B cell (primary cell): ENCODE measurements around the gene AAK1. TPM values are rescaled to one million over a fixed set of nuclear protein-coding genes. Genes with fewer than 3 reads are reported as not detected.

Source experiments
- ATAC-seq: fragments of 200-7000 bp; cut with Tn5 transposase; one replicate; pipeline ENCODE4 v1.10.0; 2021; ENCODE audit warnings: low read depth, mild to moderate bottlenecking, moderate number of reproducible peaks, moderate library complexity
- CTCF ChIA-PET: fragments of 350-600 bp; sonication (Branson Sonifier 250); formaldehyde crosslinking; loops from one replicate; lab custom pipeline; 2021; ENCODE audit warnings: antibody characterized with exemption, inconsistent platforms; lab: Charles Lee
- POLR2A ChIA-PET: fragments of 350-600 bp; sonication (Branson Sonifier 250); formaldehyde crosslinking; loops from one replicate; lab custom pipeline; 2021; ENCODE audit warnings: antibody characterized with exemption; lab: Charles Lee
- DNase-seq: peaks from one replicate; pipeline ENCODE4 v3.0.0; 2013
- H2AFZ ChIP-seq: 2 replicates; pipeline ENCODE4 v1.6.1; 2012; ENCODE audit warnings: mild to moderate bottlenecking, low read depth, low read length; ENCODE audit not compliant: insufficient read depth, poor library complexity, severe bottlenecking
- H3K27ac ChIP-seq, 2 donors: 1 replicate in 1 of 2; 2 replicates in 1 of 2; pipeline ENCODE4 v1.5.1; 2012 to 2013; ENCODE audit warnings: low read length in 2 of 2, mild to moderate bottlenecking in 2 of 2, moderate library complexity in 1 of 2
- H3K27me3 ChIP-seq, 4 experiments: fragments of 200-600 bp in 1 of 4; sonication (generic) in 1 of 4; replicated peaks in 1 of 4; 1 replicate in 2 of 4; 2 replicates in 2 of 4; pipeline versions ENCODE4 v1.6.1 to v1.7.0; 2013 to 2016; ENCODE audit warnings: low read length in 3 of 4, mild to moderate bottlenecking in 2 of 4, mixed read lengths in 1 of 4, moderate library complexity in 1 of 4; ENCODE audit not compliant: insufficient read depth in 4 of 4, control insufficient read depth in 3 of 4; ENCODE audit errors: control extremely low read depth in 1 of 4
- H3K36me3 ChIP-seq, 2 experiments: replicated peaks in 1 of 2; 1 replicate in 1 of 2; 2 replicates in 1 of 2; pipeline versions ENCODE4 v1.6.1 to v1.7.1; 2013; ENCODE audit warnings: low read length in 1 of 2; ENCODE audit not compliant: insufficient read depth in 2 of 2, control insufficient read depth in 1 of 2; ENCODE audit errors: control extremely low read depth in 1 of 2, extremely low read depth in 1 of 2
- H3K4me1 ChIP-seq, 2 donors: fragments of 200-600 bp in 1 of 2; sonication (generic) in 1 of 2; 1 replicate in 1 of 2; 2 replicates in 1 of 2; pipeline versions ENCODE4 v1.5.1 to v1.6.1; 2013 to 2017; ENCODE audit warnings: low read length in 2 of 2; ENCODE audit not compliant: control insufficient read depth in 2 of 2, insufficient read depth in 2 of 2
- H3K4me2 ChIP-seq: replicated peaks from 2 replicates; pipeline ENCODE3; 2012; ENCODE audit warnings: mild to moderate bottlenecking, low read depth, low read length; ENCODE audit not compliant: poor library complexity, severe bottlenecking
- H3K4me3 ChIP-seq, 5 experiments: fragments of 200-600 bp in 1 of 5; sonication (generic) in 1 of 5; 1 replicate in 3 of 5; 2 replicates in 2 of 5; pipeline versions ENCODE4 v1.5.1 to v1.7.0; 2011 to 2016; ENCODE audit warnings: low read length in 4 of 5, mild to moderate bottlenecking in 4 of 5, low read depth in 2 of 5, control low read depth in 1 of 5, moderate library complexity in 1 of 5; ENCODE audit not compliant: insufficient read depth in 1 of 5; ENCODE audit errors: control extremely low read depth in 1 of 5, extremely low read depth in 1 of 5
- H3K79me2 ChIP-seq: fragments of 200-600 bp; sonication (generic); one replicate; pipeline ENCODE4 v1.6.0; 2016; ENCODE audit warnings: low read length; ENCODE audit not compliant: control insufficient read depth, insufficient read depth
- H3K9ac ChIP-seq: fragments of 200-600 bp; sonication (generic); 2 replicates; pipeline ENCODE4 v1.6.1; 2017; ENCODE audit warnings: mild to moderate bottlenecking, low read length, moderate library complexity
- H3K9me3 ChIP-seq, 3 donors: one replicate each; pipeline versions ENCODE4 v1.6.1 to v1.7.1; 2013; ENCODE audit warnings: low read length in 2 of 3; ENCODE audit not compliant: control insufficient read depth in 2 of 3, insufficient read depth in 1 of 3; ENCODE audit errors: control extremely low read depth in 1 of 3
- H4K20me1 ChIP-seq: 2 replicates; pipeline ENCODE4 v1.6.0; 2012; ENCODE audit warnings: mild to moderate bottlenecking, low read length; ENCODE audit not compliant: insufficient read depth, control insufficient read depth, poor library complexity, severe bottlenecking
- H3K27ac Mint-ChIP-seq: one replicate; pipeline ENCODE4 v1.8.0; 2021; ENCODE audit warnings: mixed read lengths
- H3K27me3 Mint-ChIP-seq: one replicate; pipeline ENCODE4 v1.8.0; 2021; ENCODE audit warnings: mixed read lengths
- H3K4me1 Mint-ChIP-seq: one replicate; pipeline ENCODE4 v1.8.0; 2021; ENCODE audit warnings: mixed read lengths
- H3K4me3 Mint-ChIP-seq: one replicate; pipeline ENCODE4 v1.8.0; 2021; ENCODE audit warnings: mixed read lengths
- H3K9me3 Mint-ChIP-seq: one replicate; pipeline ENCODE4 v1.8.0; 2022; ENCODE audit warnings: mixed read lengths; ENCODE audit not compliant: insufficient read depth
- CTCF ChIP-seq: fragments of 200-600 bp; IDR thresholded peaks from one replicate; pipeline ENCODE4 v1.8.0; 2022; ENCODE audit warnings: antibody characterized with exemption, mild to moderate bottlenecking
- EZH2 ChIP-seq: IDR thresholded peaks from 2 replicates; pipeline ENCODE4 v1.6.1; 2012; ENCODE audit warnings: borderline replicate concordance, low read depth, mild to moderate bottlenecking, moderate library complexity, low read length; ENCODE audit not compliant: insufficient read depth, poor library complexity, severe bottlenecking
- WGBS: methylation state at CpG from one replicate; pipeline ENCODE4 v1.1.5; 2013; ENCODE audit warnings: missing lambda C conversion rate; ENCODE audit not compliant: insufficient coverage; 5-methylcytosine and 5-hydroxymethylcytosine counted together
- intact Hi-C: fragments of 100-400 bp; cut with micrococcal nuclease; formaldehyde crosslinking; loops from one replicate; pipeline ENCODE4 v1.10.0; 2022
- polyA plus RNA-seq: library from polyadenylated mRNA; depleted of rRNA; stranded (reverse); fragments of >200 nt; gene quantifications from 2 replicates; pipeline ENCODE4 v1.2.3, GENCODE V29; 2012
- total RNA-seq, 2 donors: library from RNA; stranded (reverse); fragments of 120-200 nt in 1 of 2; gene quantifications; 1 replicate in 1 of 2; 2 replicates in 1 of 2; pipeline versions ENCODE4 v1.2.3 to v1.2.4, GENCODE V29; 2013 to 2022

AAK1 gene
- total and polyA plus RNA-seq, 2 donors (not counting 1 experiment from before 2014, with no cell fraction given): 2.4 to 7.2 TPM

GRCh38 chr2:69436596-69436937, 207.0 kb downstream of the AAK1 start:
- DNase-seq (no peak), ATAC-seq (no peak)

More at GRCh38 chr2:69436596-69436937, 207.0 kb downstream of the AAK1 start:
- peaks cover 41% of the 10 kb centered on the region for H3K4me1 Mint-ChIP-seq
- intact Hi-C loops: loop anchor here (2.0 to 10.0 kb wide), 5 partner anchors 124 to 866 kb away; partner anchors contain the start of genes AAK1 and FAM136A
- H3K4me3 Mint-ChIP-seq: peak overlapping the region; percentile 97
- no peaks in the 10 kb centered on the region for H3K27me3 Mint-ChIP-seq
- H3K27ac Mint-ChIP-seq: peak overlapping the region; percentile 99
- H3K4me1 ChIP-seq: peaks cover 27 to 33% of the 10 kb centered on the region in 2 donors
- peak overlapping the region; percentile 67 to 92 (median 78) for H3K4me3 ChIP-seq
- peak overlapping the region; percentile 83 for H3K9ac ChIP-seq
- H3K27ac ChIP-seq: peak overlapping the region; percentile 91 to 93
- H3K79me2 ChIP-seq: peaks cover 25% of the 10 kb centered on the region
- ChIA-PET CTCF (interaction anchor here (0.8 to 2.4 kb wide), 6 partner anchors 25 to 288 kb away, joined by 3 to 25 read pairs (median 4); no protein-coding TSS in a partner anchor), POLR2A (interaction anchor here (0.7 to 1.5 kb wide), 5 partner anchors 30 to 969 kb away, joined by 3 to 8 read pairs (median 4); partner anchors contain the start of genes AAK1, APLF and FBXO48)
- H3K27me3 ChIP-seq: no peaks in the 10 kb centered on the region
- H3K9me3 Mint-ChIP-seq: no peaks in the 10 kb centered on the region
- H3K9me3 ChIP-seq: peaks cover 0 to 8% (median 0%) of the 10 kb centered on the region in 3 donors
- peak overlapping the region; percentile 75 for H3K4me2 ChIP-seq
- no peaks in the 10 kb centered on the region for H3K36me3 ChIP-seq
- TF ChIP-seq EZH2 (no peak), CTCF (no peak)
- H2AFZ ChIP-seq: peak overlapping the region; percentile 84
- 29% methylated on average over 1 of the region's 5 CpGs for WGBS
- no peaks in the 10 kb centered on the region for H4K20me1 ChIP-seq
